PC-9 (cell line): ENCODE results near the gene WDR26. TPM values are rescaled to one million over a fixed set of nuclear protein-coding genes. Genes with fewer than 3 reads are reported as not detected.

Source experiments
- BruUV-seq: library from RNA; stranded (reverse); fragments of 400-500 nt; replicated peaks from 2 replicates; lab custom pipeline; 2021; lab: Mats Ljungman, UMichigan
- CTCF ChIA-PET: fragments of 300-600 bp; sonication (Branson Sonifier 250); formaldehyde crosslinking; loops from one replicate; lab custom pipeline; 2022; ENCODE audit warnings: antibody characterized with exemption; lab: Charles Lee
- POLR2A ChIA-PET: fragments of 300-600 bp; sonication (Branson Sonifier 250); formaldehyde crosslinking; loops from one replicate; lab custom pipeline; 2022; ENCODE audit warnings: antibody characterized with exemption; ENCODE audit not compliant: unreplicated experiment; lab: Charles Lee
- DNase-seq, 2 experiments: peaks; one replicate each; pipeline versions ENCODE4 v3.0.0 to v3.0.0-alpha.2; 2015 to 2022; ENCODE audit warnings: mixed read lengths in 1 of 2
- H2AFZ ChIP-seq: fragments of 200-600 bp; sonication (generic); 2 replicates; pipeline ENCODE4 v1.8.1; 2017; ENCODE audit warnings: antibody characterized with exemption
- H3F3A ChIP-seq: fragments of 200-600 bp; sonication (generic); 2 replicates; pipeline ENCODE4 v1.8.1; 2017; ENCODE audit warnings: antibody characterized with exemption, mild to moderate bottlenecking, low read depth; ENCODE audit not compliant: insufficient read depth
- H3K27ac ChIP-seq: fragments of 200-600 bp; sonication (generic); 2 replicates; pipeline ENCODE4 v1.6.1; 2016; ENCODE audit warnings: mixed run types
- H3K27me3 ChIP-seq: fragments of 200-600 bp; sonication (generic); 2 replicates; pipeline ENCODE4 v1.6.1; 2016; ENCODE audit warnings: low read depth, mixed run types; ENCODE audit not compliant: insufficient read depth
- H3K36me3 ChIP-seq: fragments of 200-600 bp; sonication (generic); 2 replicates; pipeline ENCODE4 v1.6.1; 2016; ENCODE audit warnings: low read depth, mixed run types
- H3K4me1 ChIP-seq: fragments of 200-600 bp; sonication (generic); replicated peaks from 2 replicates; pipeline ENCODE4 v1.6.1; 2016; ENCODE audit warnings: mixed run types; ENCODE audit not compliant: insufficient read depth
- H3K4me2 ChIP-seq: fragments of 200-600 bp; sonication (generic); 2 replicates; pipeline ENCODE4 v1.6.1; 2017; ENCODE audit warnings: mixed run types
- H3K4me3 ChIP-seq: fragments of 200-600 bp; sonication (generic); 2 replicates; pipeline ENCODE4 v1.6.1; 2016; ENCODE audit warnings: mixed run types
- H3K79me2 ChIP-seq: fragments of 200-600 bp; sonication (generic); 2 replicates; pipeline ENCODE4 v1.6.1; 2017; ENCODE audit warnings: low read depth, mixed run types
- H3K9me2 ChIP-seq: fragments of 200-600 bp; sonication (generic); 2 replicates; pipeline ENCODE4 v1.8.1; 2017; ENCODE audit warnings: mild to moderate bottlenecking; ENCODE audit not compliant: insufficient read depth
- H3K9me3 ChIP-seq: fragments of 200-600 bp; sonication (generic); 2 replicates; pipeline ENCODE4 v1.8.1; 2016; ENCODE audit warnings: low read depth; ENCODE audit not compliant: insufficient read depth
- H4K20me1 ChIP-seq: fragments of 200-600 bp; sonication (generic); 2 replicates; pipeline ENCODE4 v1.8.1; 2017; ENCODE audit not compliant: insufficient read depth
- CTCF ChIP-seq: fragments of 200-600 bp; sonication (generic); conservative IDR thresholded peaks from 2 replicates; pipeline ENCODE4 v1.6.1; 2017; ENCODE audit warnings: mixed run types, antibody characterized with exemption, mild to moderate bottlenecking, moderate library complexity
- EZH2 ChIP-seq: fragments of 200-600 bp; sonication (generic); IDR thresholded peaks from 2 replicates; pipeline ENCODE4 v1.8.0; 2017; ENCODE audit warnings: antibody characterized with exemption, low read depth
- intact Hi-C: fragments of 100-400 bp; cut with micrococcal nuclease; formaldehyde crosslinking; loops from one replicate; pipeline ENCODE4 v1.10.0; 2022; ENCODE audit not compliant: unreplicated experiment
- total RNA-seq: library from RNA; stranded (reverse); gene quantifications from 2 replicates; pipeline ENCODE4 v1.2.3, GENCODE V29; 2021

The WDR26 gene
- total RNA-seq, 1 experiment from 2014 or later = 88.9 TPM

DNA sequence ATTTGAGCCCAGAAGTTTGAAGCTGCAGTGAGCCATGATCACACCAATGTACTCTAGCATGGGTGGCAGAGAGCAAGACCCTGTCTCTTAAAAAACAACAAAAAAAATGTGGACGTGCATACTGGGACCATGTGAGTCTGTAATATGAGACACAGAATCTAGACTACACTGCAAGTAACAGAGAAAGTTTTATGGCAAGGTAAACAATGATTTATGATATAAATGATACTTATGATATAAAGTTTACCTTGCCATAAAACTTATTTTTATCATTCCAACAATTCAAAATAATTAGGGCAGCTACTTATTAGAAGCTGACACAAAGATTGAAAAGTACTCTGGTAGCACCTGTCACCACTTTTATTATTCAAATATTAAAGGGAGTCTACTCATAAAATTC is 34.7 kb downstream of the WDR26 start:
- H3K9me2 ChIP-seq = no peaks in the 10 kb centered on the region
- peaks cover 42% of the 10 kb centered on the region for H3F3A ChIP-seq
- no peak overlapping the region for H3K4me2 ChIP-seq
- peaks cover 72% of the 10 kb centered on the region for H3K36me3 ChIP-seq
- CTCF ChIA-PET = no interaction called here
- no peak for DNase-seq
- intact Hi-C loops = no loop called here
- H2AFZ ChIP-seq = no peak overlapping the region
- TF ChIP-seq EZH2 (no peak), CTCF (no peak)
- H3K27ac ChIP-seq = no peak overlapping the region
- no peaks in the 10 kb centered on the region for H3K27me3 ChIP-seq
- H4K20me1 ChIP-seq = peaks cover 11% of the 10 kb centered on the region; the same call in 1 of the 2 replicates
- POLR2A ChIA-PET = interaction anchor here (0.6 kb wide), 1 partner anchor 12 kb away, joined by 7 read pairs; no protein-coding TSS in a partner anchor
- peaks cover under 1% of the 10 kb centered on the region; the same call in 1 of the 2 replicates for H3K79me2 ChIP-seq
- no TSS peak for BruUV-seq
- no peak overlapping the region for H3K4me3 ChIP-seq
- H3K4me1 ChIP-seq = no peaks in the 10 kb centered on the region
- no peaks in the 10 kb centered on the region for H3K9me3 ChIP-seq

DNA sequence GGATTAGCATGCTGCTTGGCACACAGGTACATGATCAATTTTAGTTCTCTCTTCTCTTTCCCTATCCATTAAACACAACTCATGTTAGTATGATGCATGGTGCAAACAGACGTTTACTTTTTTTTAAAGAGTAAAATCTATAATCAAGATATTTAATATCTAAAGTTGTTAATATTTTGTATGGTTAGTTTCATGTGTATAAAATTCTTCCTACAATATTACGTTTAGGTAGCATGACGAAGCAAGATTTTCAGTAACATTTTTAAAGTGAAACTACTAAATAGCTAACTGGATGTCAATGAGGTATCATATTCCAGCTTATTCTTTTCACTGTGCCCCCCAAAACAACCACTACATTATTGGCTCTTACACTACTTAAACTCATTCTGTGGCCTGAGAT is 41.3 kb downstream of the WDR26 start:
- DNase-seq = no peak
- H3K9me2 ChIP-seq = no peaks in the 10 kb centered on the region
- no peak overlapping the region for H3K4me3 ChIP-seq
- POLR2A ChIA-PET = no interaction called here
- TF ChIP-seq EZH2 = no peak
- no peak for TF ChIP-seq CTCF
- peaks cover 66% of the 10 kb centered on the region for H3K36me3 ChIP-seq
- no peak overlapping the region for H3K4me2 ChIP-seq
- H3F3A ChIP-seq = peaks cover 31% of the 10 kb centered on the region
- H3K79me2 ChIP-seq = no peaks in the 10 kb centered on the region
- H3K27ac ChIP-seq = no peak overlapping the region
- BruUV-seq = no TSS peak
- H3K9me3 ChIP-seq = no peaks in the 10 kb centered on the region
- H3K4me1 ChIP-seq = no peaks in the 10 kb centered on the region
- peaks cover 21% of the 10 kb centered on the region; the same call in 1 of the 2 replicates for H4K20me1 ChIP-seq
- intact Hi-C loops = no loop called here
- CTCF ChIA-PET = no interaction called here
- H2AFZ ChIP-seq = no peak overlapping the region
- H3K27me3 ChIP-seq = no peaks in the 10 kb centered on the region

GRCh38 chr1:224392411-224393249 is 42.0 kb downstream of the WDR26 start:
- Histone ChIP-seq H3K9me2 (no peaks in the 10 kb centered on the region), H3K4me3 (no peak overlapping the region), H3K27ac (no peak overlapping the region), H3K4me2 (no peak overlapping the region), H3K79me2 (no peaks in the 10 kb centered on the region), H3K9me3 (no peaks in the 10 kb centered on the region), H3K4me1 (no peaks in the 10 kb centered on the region), H3K27me3 (no peaks in the 10 kb centered on the region), H3F3A (peaks cover 33% of the 10 kb centered on the region), H2AFZ (no peak overlapping the region), H4K20me1 (peaks cover 20% of the 10 kb centered on the region; the same call in 1 of the 2 replicates), H3K36me3 (peaks cover 60% of the 10 kb centered on the region)
- TF ChIP-seq CTCF (no peak), EZH2 (no peak)
- ChIA-PET POLR2A (no interaction called here), CTCF (no interaction called here)
- intact Hi-C loops = no loop called here
- no peak for DNase-seq
- BruUV-seq = no TSS peak
